Peyer's patch (tissue), 4 donors: Measurements from ENCODE around the gene FBLN1. TPM values are rescaled to one million over a fixed set of nuclear protein-coding genes. Genes with fewer than 3 reads are reported as not detected.

Experiments
- DNase-seq, 3 donors: peaks; one replicate each; pipeline ENCODE4 v3.0.0-alpha.2; 2017 to 2019
- H3K27ac ChIP-seq, 4 donors: fragments of 200-600 bp; sonication (generic); one replicate each; pipeline ENCODE4 v1.5.1; 2016 to 2019
- H3K27me3 ChIP-seq, 2 donors: fragments of 200-600 bp; sonication (generic); one replicate each; pipeline ENCODE4 v1.5.1; 2019
- H3K36me3 ChIP-seq, 3 donors: fragments of 200-600 bp; sonication (generic); one replicate each; pipeline ENCODE4 v1.5.1; 2016 to 2019
- H3K4me1 ChIP-seq, 4 donors: fragments of 200-600 bp; sonication (generic); one replicate each; pipeline ENCODE4 v1.5.1; 2016 to 2019
- H3K4me3 ChIP-seq, 4 donors: fragments of 200-600 bp; sonication (generic); 1 replicate in 3 of 4; 2 replicates in 1 of 4; pipeline ENCODE4 v1.5.1; 2016 to 2019; ENCODE audit warnings: mild to moderate bottlenecking in 1 of 4
- H3K9me3 ChIP-seq, 4 donors: fragments of 200-600 bp; sonication (generic); one replicate each; pipeline ENCODE4 v1.5.1; 2016 to 2019; ENCODE audit warnings: mild to moderate bottlenecking in 1 of 4
- POLR2A ChIP-seq, 2 donors: fragments of 450-650 bp; IDR thresholded peaks; one replicate each; pipeline ENCODE4 v1.5.1; 2017; ENCODE audit warnings: antibody characterized with exemption in 2 of 2, mild to moderate bottlenecking in 2 of 2, moderate library complexity in 2 of 2
- total RNA-seq, 4 donors: library from RNA; depleted of rRNA; stranded (reverse); fragments of >200 nt; gene quantifications; one replicate each; pipeline ENCODE4 v1.1.0, GENCODE V29; 2016
- TF ChIP-seq, protein P1 (sequence below), 6 experiments: fragments of 450-650 bp in 4 of 6; fragments of 200-600 bp in 2 of 6; sonication (generic) in 1 of 6; IDR thresholded peaks; one replicate each; pipeline ENCODE4 v1.5.1; 2017 to 2019; ENCODE audit warnings: antibody characterized with exemption in 6 of 6, mild to moderate bottlenecking in 3 of 6, moderate library complexity in 1 of 6

Gene FBLN1, protein sequence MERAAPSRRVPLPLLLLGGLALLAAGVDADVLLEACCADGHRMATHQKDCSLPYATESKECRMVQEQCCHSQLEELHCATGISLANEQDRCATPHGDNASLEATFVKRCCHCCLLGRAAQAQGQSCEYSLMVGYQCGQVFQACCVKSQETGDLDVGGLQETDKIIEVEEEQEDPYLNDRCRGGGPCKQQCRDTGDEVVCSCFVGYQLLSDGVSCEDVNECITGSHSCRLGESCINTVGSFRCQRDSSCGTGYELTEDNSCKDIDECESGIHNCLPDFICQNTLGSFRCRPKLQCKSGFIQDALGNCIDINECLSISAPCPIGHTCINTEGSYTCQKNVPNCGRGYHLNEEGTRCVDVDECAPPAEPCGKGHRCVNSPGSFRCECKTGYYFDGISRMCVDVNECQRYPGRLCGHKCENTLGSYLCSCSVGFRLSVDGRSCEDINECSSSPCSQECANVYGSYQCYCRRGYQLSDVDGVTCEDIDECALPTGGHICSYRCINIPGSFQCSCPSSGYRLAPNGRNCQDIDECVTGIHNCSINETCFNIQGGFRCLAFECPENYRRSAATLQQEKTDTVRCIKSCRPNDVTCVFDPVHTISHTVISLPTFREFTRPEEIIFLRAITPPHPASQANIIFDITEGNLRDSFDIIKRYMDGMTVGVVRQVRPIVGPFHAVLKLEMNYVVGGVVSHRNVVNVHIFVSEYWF
- 100 to 1,000 TPM in 3 of 4 donors, 10 to 100 TPM in 1; 29.8 to 162 (median 136) TPM for total RNA-seq

- peak within 1 kb of the TSS; percentile 35 to 54 (median 47) for H3K4me3 ChIP-seq
- H3K9me3 ChIP-seq, result no peaks in the 10 kb centered on the region
- peaks cover 0 to 11% (median 0%) of the 10 kb centered on the region in 4 donors for H3K4me1 ChIP-seq
- no peaks in the 10 kb centered on the region for H3K36me3 ChIP-seq
- no peak for DNase-seq
- peak within 1 kb of the TSS; percentile 40 to 82 (median 72) for H3K27ac ChIP-seq
- TF ChIP-seq, protein P1, sequence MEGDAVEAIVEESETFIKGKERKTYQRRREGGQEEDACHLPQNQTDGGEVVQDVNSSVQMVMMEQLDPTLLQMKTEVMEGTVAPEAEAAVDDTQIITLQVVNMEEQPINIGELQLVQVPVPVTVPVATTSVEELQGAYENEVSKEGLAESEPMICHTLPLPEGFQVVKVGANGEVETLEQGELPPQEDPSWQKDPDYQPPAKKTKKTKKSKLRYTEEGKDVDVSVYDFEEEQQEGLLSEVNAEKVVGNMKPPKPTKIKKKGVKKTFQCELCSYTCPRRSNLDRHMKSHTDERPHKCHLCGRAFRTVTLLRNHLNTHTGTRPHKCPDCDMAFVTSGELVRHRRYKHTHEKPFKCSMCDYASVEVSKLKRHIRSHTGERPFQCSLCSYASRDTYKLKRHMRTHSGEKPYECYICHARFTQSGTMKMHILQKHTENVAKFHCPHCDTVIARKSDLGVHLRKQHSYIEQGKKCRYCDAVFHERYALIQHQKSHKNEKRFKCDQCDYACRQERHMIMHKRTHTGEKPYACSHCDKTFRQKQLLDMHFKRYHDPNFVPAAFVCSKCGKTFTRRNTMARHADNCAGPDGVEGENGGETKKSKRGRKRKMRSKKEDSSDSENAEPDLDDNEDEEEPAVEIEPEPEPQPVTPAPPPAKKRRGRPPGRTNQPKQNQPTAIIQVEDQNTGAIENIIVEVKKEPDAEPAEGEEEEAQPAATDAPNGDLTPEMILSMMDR (IDR thresholded peaks at IDR 0.05), result no peak
- no peak for TF ChIP-seq POLR2A (IDR thresholded peaks at IDR 0.05)
- peaks cover 0 to 17% of the 10 kb centered on the region in 2 donors for H3K27me3 ChIP-seq
Measured at GRCh38 chr22:45502215-45503049, at the start of gene FBLN1. Gene FBLN1 (plus strand): TSS chr22:45502883. CDS start chr22:45502986, 103 bp downstream.

DNA sequence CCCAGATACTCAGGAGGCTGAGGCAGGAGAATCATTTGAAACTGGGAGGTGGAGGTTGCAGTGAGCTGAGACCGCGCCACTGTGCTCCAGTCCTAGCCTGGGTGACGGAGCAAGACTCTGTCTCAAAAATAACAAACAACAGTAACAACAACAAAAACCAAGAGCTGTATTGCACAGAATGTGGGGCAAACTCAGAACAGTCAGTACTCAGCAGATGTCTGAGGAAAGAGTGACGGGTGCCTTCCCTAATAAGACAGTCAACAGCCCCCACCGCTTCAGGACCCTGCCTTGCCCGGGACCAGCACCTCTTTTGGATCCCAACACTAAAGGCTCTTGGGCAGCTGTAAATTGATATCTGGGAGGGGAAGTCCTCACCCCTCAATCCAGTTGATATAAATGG, 48.9 kb upstream of the FBLN1 start:
- Histone ChIP-seq H3K27ac (peak overlapping the region in 2 of 4 donors; percentile 49 to 77), H3K4me3 (no peak overlapping the region), H3K9me3 (no peaks in the 10 kb centered on the region), H3K4me1 (no peaks in the 10 kb centered on the region), H3K27me3 (no peaks in the 10 kb centered on the region), H3K36me3 (no peaks in the 10 kb centered on the region)
- TF ChIP-seq POLR2A (IDR thresholded peaks at IDR 0.05), result no peak
- TF ChIP-seq, protein P1 (IDR thresholded peaks at IDR 0.05), result no peak
- no peak for DNase-seq

DNA sequence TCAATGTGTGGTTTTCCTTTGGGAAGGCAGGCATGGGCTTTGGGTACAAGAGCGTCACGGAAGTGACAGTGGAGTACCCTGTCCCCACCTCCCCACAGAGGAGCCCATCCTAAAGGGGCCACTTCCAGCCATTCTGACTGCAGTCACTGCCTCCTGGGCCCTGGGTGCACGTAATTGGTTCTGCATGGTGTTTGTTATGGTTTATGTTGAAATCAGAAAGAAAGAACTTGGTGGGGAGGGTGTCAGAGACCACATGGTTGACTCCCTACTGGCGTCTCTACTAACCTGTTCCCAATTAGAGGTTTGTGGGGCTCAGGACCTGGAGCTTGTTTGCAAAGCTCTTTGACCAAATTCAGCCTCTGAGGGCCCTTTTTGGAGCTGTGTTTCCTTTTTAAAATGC, 48.4 kb upstream of the FBLN1 start:
- Histone ChIP-seq H3K27ac (peak overlapping the region in 1 of 4 donors; percentile 49), H3K36me3 (no peaks in the 10 kb centered on the region), H3K4me1 (no peaks in the 10 kb centered on the region), H3K4me3 (no peak overlapping the region), H3K9me3 (no peaks in the 10 kb centered on the region), H3K27me3 (no peaks in the 10 kb centered on the region)
- no peak for DNase-seq
- TF ChIP-seq, protein P1 (IDR thresholded peaks at IDR 0.05), result no peak
- no peak for TF ChIP-seq POLR2A (IDR thresholded peaks at IDR 0.05)

GRCh38 chr22:45455212-45455611, 47.5 kb upstream of the FBLN1 start:
- Histone ChIP-seq H3K4me1 (no peaks in the 10 kb centered on the region), H3K27me3 (no peaks in the 10 kb centered on the region), H3K27ac (no peak overlapping the region), H3K36me3 (no peaks in the 10 kb centered on the region), H3K9me3 (no peaks in the 10 kb centered on the region), H3K4me3 (no peak overlapping the region)
- DNase-seq, result no peak
- TF ChIP-seq, protein P1 (IDR thresholded peaks at IDR 0.05), result no peak
- TF ChIP-seq POLR2A (IDR thresholded peaks at IDR 0.05), result no peak

- H3K9me3 ChIP-seq, result no peaks in the 10 kb centered on the region
- no peaks in the 10 kb centered on the region for H3K4me1 ChIP-seq
- no peaks in the 10 kb centered on the region for H3K36me3 ChIP-seq
- no peak overlapping the region for H3K4me3 ChIP-seq
- no peak overlapping the region for H3K27ac ChIP-seq
- TF ChIP-seq POLR2A (IDR thresholded peaks at IDR 0.05), result no peak
- TF ChIP-seq, protein P1 (IDR thresholded peaks at IDR 0.05), result no peak
- H3K27me3 ChIP-seq, result no peaks in the 10 kb centered on the region
- no peak for DNase-seq
Measured at GRCh38 chr22:45455621-45456020, 47.1 kb upstream of the FBLN1 start.
